ENCODE measurements around the gene PDHA1.
A peak's percentile ranks its signal among the peaks of the same experiment; 100 is the strongest.

PDHA1 gene

GRCh38 chrX:19344661-19345060, 934 bp downstream of the PDHA1 start:
- Histone ChIP-seq H3K9ac (ENCODE audit: low read length) (peak overlapping the region; percentile 47), H2BK12ac (ENCODE audit: low read length) (no peak overlapping the region), H3K27me3 (ENCODE audit: insufficient read depth, low read length) (no peaks in the 10 kb centered on the region), H3K4me1 (ENCODE audit: control insufficient read depth in 1 of 2, insufficient read depth in 2 of 2, low read length in 2 of 2) (peaks cover 0 to 4% of the 10 kb centered on the region in 2 experiments), H3K4me2 (ENCODE audit: low read length) (peak overlapping the region; percentile 78), H3K4me3 (ENCODE audit: low read depth, low read length) (no peak overlapping the region), H3K9me3 (ENCODE audit: insufficient read depth, low read depth, low read length) (no peaks in the 10 kb centered on the region), H3K79me1 (ENCODE audit: low read length) (peaks cover 6% of the 10 kb centered on the region), H3K23ac (ENCODE audit: low read length) (no peak overlapping the region), H4K91ac (ENCODE audit: low read depth, low read length) (no peak overlapping the region), H3K79me2 (ENCODE audit: control insufficient read depth, insufficient read depth, low read length, poor library complexity) (peaks cover 7% of the 10 kb centered on the region), H2AFZ (ENCODE audit: insufficient read depth, low read length, poor library complexity) (no peak overlapping the region), H2BK120ac (ENCODE audit: insufficient read depth, low read length, poor library complexity) (no peak overlapping the region), H3K14ac (ENCODE audit: low read length) (no peak overlapping the region), H3K18ac (ENCODE audit: low read length) (no peak overlapping the region), H4K12ac (ENCODE audit: low read depth, low read length) (no peak overlapping the region), H3K27ac (ENCODE audit: low read depth, low read length) (no peak overlapping the region), H2AK5ac (ENCODE audit: low read length) (no peak overlapping the region), H3K36me3 (ENCODE audit: control insufficient read depth in 1 of 2, insufficient read depth in 2 of 2, low read length in 2 of 2) (no peaks in the 10 kb centered on the region), H3K4ac (ENCODE audit: low read depth, low read length) (peak overlapping the region; percentile 91), H2BK5ac (ENCODE audit: low read depth, low read length, poor library complexity) (no peak overlapping the region), H4K8ac (ENCODE audit: low read depth, low read length) (no peak overlapping the region)
- no CpG with 5 or more reads among the region's 10 CpGs for WGBS (ENCODE audit: extremely low coverage, insufficient coverage, insufficient read length)
- DNase-seq: no peak

GRCh38 chrX:19347916-19348315, 4.2 kb downstream of the PDHA1 start:
- Histone ChIP-seq H3K4me1 (ENCODE audit: control insufficient read depth in 1 of 2, insufficient read depth in 2 of 2, low read length in 2 of 2) (peaks cover 0 to 4% of the 10 kb centered on the region in 2 experiments), H3K4ac (ENCODE audit: low read depth, low read length) (no peak overlapping the region), H3K14ac (ENCODE audit: low read length) (no peak overlapping the region), H4K91ac (ENCODE audit: low read depth, low read length) (no peak overlapping the region), H2BK12ac (ENCODE audit: low read length) (no peak overlapping the region), H3K9me3 (ENCODE audit: insufficient read depth, low read depth, low read length) (no peaks in the 10 kb centered on the region), H2AK5ac (ENCODE audit: low read length) (no peak overlapping the region), H3K79me1 (ENCODE audit: low read length) (peaks cover 6% of the 10 kb centered on the region), H2BK5ac (ENCODE audit: low read depth, low read length, poor library complexity) (no peak overlapping the region), H4K12ac (ENCODE audit: low read depth, low read length) (no peak overlapping the region), H2BK120ac (ENCODE audit: insufficient read depth, low read length, poor library complexity) (no peak overlapping the region), H3K23ac (ENCODE audit: low read length) (no peak overlapping the region), H3K27me3 (ENCODE audit: insufficient read depth, low read length) (no peaks in the 10 kb centered on the region), H3K9ac (ENCODE audit: low read length) (no peak overlapping the region), H3K27ac (ENCODE audit: low read depth, low read length) (no peak overlapping the region), H3K79me2 (ENCODE audit: control insufficient read depth, insufficient read depth, low read length, poor library complexity) (peaks cover 7% of the 10 kb centered on the region), H3K4me3 (ENCODE audit: low read depth, low read length) (no peak overlapping the region), H2AFZ (ENCODE audit: insufficient read depth, low read length, poor library complexity) (no peak overlapping the region), H3K4me2 (ENCODE audit: low read length) (no peak overlapping the region), H3K18ac (ENCODE audit: low read length) (no peak overlapping the region), H4K8ac (ENCODE audit: low read depth, low read length) (no peak overlapping the region), H3K36me3 (ENCODE audit: control insufficient read depth in 1 of 2, insufficient read depth in 2 of 2, low read length in 2 of 2) (peaks cover 15% of the 10 kb centered on the region in 2 experiments)
- DNase-seq: no peak
- no CpG with 5 or more reads among the region's 3 CpGs for WGBS (ENCODE audit: extremely low coverage, insufficient coverage, insufficient read length)

DNA sequence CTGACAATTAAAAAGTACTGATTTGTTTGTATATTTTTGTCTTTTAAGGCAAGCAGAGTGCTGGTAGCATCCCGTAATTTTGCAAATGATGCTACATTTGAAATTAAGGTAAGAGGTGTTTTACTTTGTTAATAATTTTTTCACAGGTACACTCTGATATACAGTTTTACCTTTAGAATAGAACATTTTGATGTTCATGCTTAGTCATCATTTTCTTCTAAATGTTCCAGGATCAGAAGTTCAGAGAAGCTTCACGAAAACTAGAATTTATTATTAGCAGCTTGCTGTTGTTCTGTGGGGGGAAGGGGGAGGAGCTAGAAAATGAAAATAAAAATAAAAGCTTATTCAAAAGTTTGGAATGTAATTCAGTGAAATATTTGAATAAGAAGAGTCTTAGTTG, 5.5 kb downstream of the PDHA1 start:
- peaks cover 2% of the 10 kb centered on the region for H3K79me2 ChIP-seq (ENCODE audit: control insufficient read depth, insufficient read depth, low read length, poor library complexity)
- no peak overlapping the region for H2BK120ac ChIP-seq (ENCODE audit: insufficient read depth, low read length, poor library complexity)
- WGBS (ENCODE audit: extremely low coverage, insufficient coverage, insufficient read length): no CpG with 5 or more reads among the region's 2 CpGs

GRCh38 chrX:19350941-19351384, 7.2 kb downstream of the PDHA1 start:
- no CpG with 5 or more reads among the region's 8 CpGs for WGBS (ENCODE audit: extremely low coverage, insufficient coverage, insufficient read length)
- no peak overlapping the region for H4K91ac ChIP-seq (ENCODE audit: low read depth, low read length)
- no peak overlapping the region for H2AK5ac ChIP-seq (ENCODE audit: low read length)
- H2AFZ ChIP-seq (ENCODE audit: insufficient read depth, low read length, poor library complexity): no peak overlapping the region
- no peak overlapping the region for H3K4ac ChIP-seq (ENCODE audit: low read depth, low read length)
- H3K4me3 ChIP-seq (ENCODE audit: low read depth, low read length): no peak overlapping the region
- H3K23ac ChIP-seq (ENCODE audit: low read length): no peak overlapping the region
- H3K4me2 ChIP-seq (ENCODE audit: low read length): no peak overlapping the region
- no peak overlapping the region for H2BK5ac ChIP-seq (ENCODE audit: low read depth, low read length, poor library complexity)
- no peak overlapping the region for H3K14ac ChIP-seq (ENCODE audit: low read length)
- no peak for DNase-seq
- no peaks in the 10 kb centered on the region for H3K4me1 ChIP-seq (ENCODE audit: control insufficient read depth in 1 of 2, insufficient read depth in 2 of 2, low read length in 2 of 2)
- H3K9ac ChIP-seq (ENCODE audit: low read length): no peak overlapping the region
- no peak overlapping the region for H2BK12ac ChIP-seq (ENCODE audit: low read length)
- H3K79me2 ChIP-seq (ENCODE audit: control insufficient read depth, insufficient read depth, low read length, poor library complexity): no peaks in the 10 kb centered on the region
- peaks cover 25 to 33% of the 10 kb centered on the region in 2 experiments for H3K36me3 ChIP-seq (ENCODE audit: control insufficient read depth in 1 of 2, insufficient read depth in 2 of 2, low read length in 2 of 2)
- H4K8ac ChIP-seq (ENCODE audit: low read depth, low read length): no peak overlapping the region
- no peak overlapping the region for H3K27ac ChIP-seq (ENCODE audit: low read depth, low read length)
- no peak overlapping the region for H4K12ac ChIP-seq (ENCODE audit: low read depth, low read length)
- no peaks in the 10 kb centered on the region for H3K79me1 ChIP-seq (ENCODE audit: low read length)
- H2BK120ac ChIP-seq (ENCODE audit: insufficient read depth, low read length, poor library complexity): no peak overlapping the region
- no peaks in the 10 kb centered on the region for H3K27me3 ChIP-seq (ENCODE audit: insufficient read depth, low read length)
- H3K9me3 ChIP-seq (ENCODE audit: insufficient read depth, low read depth, low read length): no peaks in the 10 kb centered on the region
- no peak overlapping the region for H3K18ac ChIP-seq (ENCODE audit: low read length)

More for the DNA sequence above, 5.5 kb downstream of the PDHA1 start:
- Histone ChIP-seq H2AK5ac (ENCODE audit: low read length) (no peak overlapping the region), H3K79me1 (ENCODE audit: low read length) (no peaks in the 10 kb centered on the region), H2BK12ac (ENCODE audit: low read length) (no peak overlapping the region), H3K4ac (ENCODE audit: low read depth, low read length) (no peak overlapping the region), H3K23ac (ENCODE audit: low read length) (no peak overlapping the region), H3K27ac (ENCODE audit: low read depth, low read length) (no peak overlapping the region), H4K12ac (ENCODE audit: low read depth, low read length) (no peak overlapping the region), H3K18ac (ENCODE audit: low read length) (no peak overlapping the region), H3K36me3 (ENCODE audit: control insufficient read depth in 1 of 2, insufficient read depth in 2 of 2, low read length in 2 of 2) (peaks cover 18 to 20% of the 10 kb centered on the region in 2 experiments), H3K4me3 (ENCODE audit: low read depth, low read length) (no peak overlapping the region), H2AFZ (ENCODE audit: insufficient read depth, low read length, poor library complexity) (no peak overlapping the region), H4K8ac (ENCODE audit: low read depth, low read length) (no peak overlapping the region), H3K9ac (ENCODE audit: low read length) (no peak overlapping the region), H2BK5ac (ENCODE audit: low read depth, low read length, poor library complexity) (no peak overlapping the region), H3K27me3 (ENCODE audit: insufficient read depth, low read length) (no peaks in the 10 kb centered on the region), H3K4me1 (ENCODE audit: control insufficient read depth in 1 of 2, insufficient read depth in 2 of 2, low read length in 2 of 2) (peaks cover 0 to 4% of the 10 kb centered on the region in 2 experiments), H3K4me2 (ENCODE audit: low read length) (no peak overlapping the region), H3K9me3 (ENCODE audit: insufficient read depth, low read depth, low read length) (no peaks in the 10 kb centered on the region), H3K14ac (ENCODE audit: low read length) (no peak overlapping the region), H4K91ac (ENCODE audit: low read depth, low read length) (no peak overlapping the region)
- no peak for DNase-seq

All from trophoblast cell (in vitro differentiated cells and primary cell).